PC-3 (cell line): Measurements from ENCODE around the gene CLCF1. TPM values are rescaled to one million over a fixed set of nuclear protein-coding genes. Genes with fewer than 3 reads are reported as not detected.

Experiments used
- ATAC-seq: fragments of 200-7000 bp; cut with Tn5 transposase; 2 replicates; pipeline ENCODE4 v1.9.1; 2020; ENCODE audit warnings: mild to moderate bottlenecking, moderate library complexity
- BruUV-seq: library from RNA; stranded (reverse); fragments of 400-500 nt; replicated peaks from 2 replicates; lab custom pipeline; 2021; lab: Mats Ljungman, UMichigan
- CTCF ChIA-PET: fragments of 300-600 bp; sonication (Branson Sonifier 250); formaldehyde crosslinking; loops from one replicate; lab custom pipeline; 2022; ENCODE audit warnings: antibody characterized with exemption; lab: Charles Lee
- POLR2A ChIA-PET: fragments of 300-600 bp; sonication (Branson Sonifier 250); formaldehyde crosslinking; loops from one replicate; lab custom pipeline; 2022; ENCODE audit warnings: antibody characterized with exemption; ENCODE audit not compliant: unreplicated experiment; lab: Charles Lee
- DNase-seq: peaks from one replicate; pipeline ENCODE4 v3.0.0-alpha.2; 2015
- H2AFZ ChIP-seq: fragments of 300-600 bp; sonication (generic); 2 replicates; pipeline ENCODE4 v1.6.0; 2016; ENCODE audit warnings: antibody characterized with exemption, low read length
- H3F3A ChIP-seq: fragments of 300-600 bp; sonication (generic); one replicate; pipeline ENCODE4 v1.6.0; 2017; ENCODE audit warnings: antibody characterized with exemption, low read length, control low read depth, mild to moderate bottlenecking; ENCODE audit not compliant: unreplicated experiment
- H3K27ac ChIP-seq: fragments of 300-600 bp; sonication (generic); 2 replicates; pipeline ENCODE4 v1.5.1; 2016; ENCODE audit warnings: mild to moderate bottlenecking, low read length
- H3K27me3 ChIP-seq: fragments of 300-600 bp; sonication (generic); 2 replicates; pipeline ENCODE4 v1.6.1; 2016; ENCODE audit warnings: low read length, mixed read lengths
- H3K36me3 ChIP-seq: fragments of 300-600 bp; sonication (generic); 2 replicates; pipeline ENCODE4 v1.6.1; 2016; ENCODE audit warnings: low read depth, mixed run types, low read length, mixed read lengths
- H3K4me1 ChIP-seq: fragments of 300-600 bp; sonication (generic); 2 replicates; pipeline ENCODE4 v1.5.1; 2016; ENCODE audit warnings: low read length; ENCODE audit not compliant: insufficient read depth
- H3K4me2 ChIP-seq: fragments of 300-600 bp; sonication (generic); 2 replicates; pipeline ENCODE4 v1.6.0; 2016; ENCODE audit warnings: low read length
- H3K4me3 ChIP-seq: fragments of 300-600 bp; sonication (generic); 2 replicates; pipeline ENCODE4 v1.5.1; 2016; ENCODE audit warnings: mild to moderate bottlenecking, low read length, mixed read lengths
- H3K79me2 ChIP-seq: fragments of 300-600 bp; sonication (generic); 2 replicates; pipeline ENCODE4 v1.6.1; 2017; ENCODE audit warnings: low read length, mixed read lengths
- H3K9ac ChIP-seq: fragments of 300-600 bp; sonication (generic); 2 replicates; pipeline ENCODE4 v1.6.0; 2016; ENCODE audit warnings: mild to moderate bottlenecking, low read length
- H3K9me2 ChIP-seq: fragments of 300-600 bp; sonication (generic); replicated peaks from 2 replicates; pipeline ENCODE4 v1.6.1; 2016; ENCODE audit warnings: mixed run types, low read length, mixed read lengths
- H3K9me3 ChIP-seq: fragments of 300-600 bp; sonication (generic); 2 replicates; pipeline ENCODE4 v1.6.1; 2016; ENCODE audit warnings: low read length, mixed read lengths
- H4K20me1 ChIP-seq: fragments of 300-600 bp; sonication (generic); 2 replicates; pipeline ENCODE4 v1.6.1; 2016; ENCODE audit warnings: low read length, mixed read lengths
- CTCF ChIP-seq: fragments of 300-600 bp; sonication (generic); conservative IDR thresholded peaks from 2 replicates; pipeline ENCODE4 v1.5.1; 2017; ENCODE audit warnings: antibody characterized with exemption, low read depth, mild to moderate bottlenecking, low read length
- EZH2 ChIP-seq: fragments of 300-600 bp; sonication (generic); IDR thresholded peaks from one replicate; pipeline ENCODE4 v1.6.1; 2017; ENCODE audit warnings: antibody characterized with exemption, mild to moderate bottlenecking, low read length; ENCODE audit not compliant: unreplicated experiment
- EZH2phosphoT487 ChIP-seq: fragments of 300-600 bp; sonication (generic); IDR thresholded peaks from 2 replicates; pipeline ENCODE4 v1.6.1; 2018; ENCODE audit warnings: mild to moderate bottlenecking, antibody characterized with exemption, low read length, borderline replicate concordance
- intact Hi-C: fragments of 100-400 bp; cut with micrococcal nuclease; formaldehyde crosslinking; loops from 2 replicates; pipeline ENCODE4 v1.9.0; 2023
- total RNA-seq: library from RNA; depleted of rRNA; stranded (reverse); fragments of >200 nt; gene quantifications from 2 replicates; pipeline ENCODE4 v1.2.3, GENCODE V29; 2014

The CLCF1 gene
- total RNA-seq, 1 experiment from 2014 or later, result 48.3 TPM

GRCh38 chr11:67416416-67417335 is 43.3 kb upstream of the CLCF1 start:
- H3K27ac ChIP-seq, result no peak overlapping the region
- no peaks in the 10 kb centered on the region for H3K36me3 ChIP-seq
- TF ChIP-seq CTCF (no peak), EZH2 (no peak), EZH2phosphoT487 (no peak)
- CTCF ChIA-PET, result no interaction called here
- H4K20me1 ChIP-seq, result no peaks in the 10 kb centered on the region
- no TSS peak for BruUV-seq
- H3K4me1 ChIP-seq, result peaks cover 6% of the 10 kb centered on the region; the same call in 1 of the 2 replicates
- no peak overlapping the region for H3K4me2 ChIP-seq
- H3F3A ChIP-seq, result no peaks in the 10 kb centered on the region
- ATAC-seq (no peak), DNase-seq (peak; percentile 34)
- H3K79me2 ChIP-seq, result no peaks in the 10 kb centered on the region
- H3K9me2 ChIP-seq, result no peaks in the 10 kb centered on the region
- no peaks in the 10 kb centered on the region for H3K27me3 ChIP-seq
- no peaks in the 10 kb centered on the region for H3K9me3 ChIP-seq
- no peak overlapping the region for H2AFZ ChIP-seq
- no peak overlapping the region for H3K9ac ChIP-seq
- H3K4me3 ChIP-seq, result no peak overlapping the region
- POLR2A ChIA-PET, result no interaction called here
- intact Hi-C loops, result no loop called here

- Histone ChIP-seq H3F3A (no peaks in the 10 kb centered on the region), H2AFZ (peak within 1 kb of the TSS; percentile 57; the same call in 1 of the 2 replicates), H3K79me2 (no peaks in the 10 kb centered on the region), H3K4me2 (peak within 1 kb of the TSS; percentile 84), H3K9me3 (no peaks in the 10 kb centered on the region), H3K4me1 (peaks cover 6% of the 10 kb centered on the region; the same call in 1 of the 2 replicates), H4K20me1 (no peaks in the 10 kb centered on the region), H3K27ac (no peak within 1 kb of the TSS), H3K27me3 (no peaks in the 10 kb centered on the region), H3K4me3 (peak within 1 kb of the TSS; percentile 54), H3K9ac (no peak within 1 kb of the TSS), H3K36me3 (no peaks in the 10 kb centered on the region), H3K9me2 (no peaks in the 10 kb centered on the region)
- BruUV-seq, result no TSS peak
- TF ChIP-seq EZH2phosphoT487 (no peak), CTCF (no peak), EZH2 (no peak)
- CTCF ChIA-PET, result no interaction called here
- no peak for DNase-seq
- intact Hi-C loops, result no loop called here
- 0 out of 2 replicates have a peak, but pooled peaks have one; percentile 10 for ATAC-seq
- POLR2A ChIA-PET, result no interaction called here
These were observed 42.3 kb upstream of the CLCF1 start, which contains the start of gene CARNS1 for GRCh38 chr11:67415501-67416304. Gene CARNS1, plus strand, starts transcription at chr11:67415678. Its CDS starts 522 bp downstream, at chr11:67416200.
